GM06990 (cell line): ENCODE measurements around the gene PSIP1.
A peak's percentile ranks its signal among the peaks of the same experiment; 100 is the strongest.

ENCODE experiments used
- DNase-seq: peaks from one replicate; pipeline ENCODE4 v3.0.0-alpha.2; 2011; ENCODE audit not compliant: insufficient read length; ENCODE audit errors: extremely low read depth
- H3K27me3 ChIP-seq: replicated peaks from 2 replicates; pipeline ENCODE4 v1.6.0; 2011; ENCODE audit warnings: low read length; ENCODE audit not compliant: control insufficient read depth, insufficient read depth
- H3K36me3 ChIP-seq: 2 replicates; pipeline ENCODE4 v1.5.1; 2011; ENCODE audit warnings: low read length; ENCODE audit not compliant: control insufficient read depth, insufficient read depth
- H3K4me3 ChIP-seq: replicated peaks from 2 replicates; pipeline ENCODE4 v1.5.1; 2011; ENCODE audit warnings: low read depth, mild to moderate bottlenecking, control low read depth, low read length
- CTCF ChIP-seq: IDR thresholded peaks from 2 replicates; pipeline ENCODE4 v1.5.1; 2011; ENCODE audit warnings: low read length, control low read depth, mild to moderate bottlenecking, inconsistent platforms; ENCODE audit not compliant: insufficient read depth, poor library complexity, severe bottlenecking

The PSIP1 gene

DNA sequence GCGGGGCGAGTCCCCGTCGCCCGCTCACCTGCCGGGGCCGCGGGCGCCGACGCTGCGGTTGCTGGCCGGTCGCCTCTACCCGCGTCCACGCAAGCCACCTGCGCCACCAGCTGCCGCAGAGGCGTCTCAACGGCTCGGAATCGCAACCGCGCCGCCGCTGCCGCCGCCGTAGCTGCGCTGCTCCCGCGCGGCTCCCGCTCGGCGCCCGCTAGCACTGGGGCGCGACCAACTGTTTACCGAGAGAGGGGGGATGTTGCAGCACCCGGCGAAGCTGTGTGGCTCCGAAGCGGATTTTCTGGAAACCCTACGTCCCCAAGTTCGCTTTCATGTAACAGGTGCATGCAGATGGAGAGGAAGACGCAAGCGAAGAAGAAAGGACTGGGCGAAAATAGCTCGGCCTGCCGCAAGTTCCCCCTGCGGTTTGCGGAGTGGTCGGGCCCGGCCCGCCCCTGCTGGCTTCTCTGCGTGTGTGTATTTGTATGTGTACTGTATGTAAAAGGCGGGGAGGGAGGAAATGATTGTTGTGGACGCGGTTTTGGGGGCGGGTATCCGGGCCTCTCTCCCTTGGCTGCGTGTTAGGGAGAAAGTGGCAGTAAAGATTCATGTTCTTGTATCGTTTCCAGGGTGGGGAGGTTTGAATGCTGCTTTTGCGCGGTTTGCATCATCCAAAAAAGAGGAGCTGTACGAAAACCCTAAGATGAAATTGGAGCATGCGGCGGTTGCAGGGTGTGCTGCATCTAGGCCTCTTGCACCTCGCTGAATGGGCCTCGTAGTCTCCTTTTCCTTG is at the start of gene PSIP1:
Gene PSIP1 (minus strand): TSS at position 182 of the 787 bp plus-strand sequence. CDS start 782 bp downstream, outside the sequence.
- peak; percentile 99 for DNase-seq
- peak within 1 kb of the TSS; percentile 87 for H3K4me3 ChIP-seq
- no peaks in the 10 kb centered on the region; the same call in 1 of the 2 replicates for H3K36me3 ChIP-seq
- no peaks in the 10 kb centered on the region for H3K27me3 ChIP-seq
- TF ChIP-seq CTCF = no peak

GRCh38 chr9:15553528-15553898 is 42.7 kb upstream of the PSIP1 start:
- no peak for TF ChIP-seq CTCF
- H3K27me3 ChIP-seq = no peaks in the 10 kb centered on the region
- peak overlapping the region; percentile 84 for H3K4me3 ChIP-seq
- H3K36me3 ChIP-seq = no peaks in the 10 kb centered on the region
- DNase-seq = no peak

GRCh38 chr9:15552636-15553527 is 42.1 kb upstream of the PSIP1 start, which contains the start of gene CCDC171:
CCDC171 (plus strand) TSS chr9:15553043; CDS start chr9:15564089, 11,046 bp downstream.
- Histone ChIP-seq H3K36me3 (no peaks in the 10 kb centered on the region), H3K4me3 (peak within 1 kb of the TSS; percentile 84), H3K27me3 (no peaks in the 10 kb centered on the region)
- no peak for TF ChIP-seq CTCF
- peak; percentile 95 for DNase-seq

- TF ChIP-seq CTCF = no peak
- DNase-seq = no peak
- no peaks in the 10 kb centered on the region for H3K27me3 ChIP-seq
- no peak overlapping the region for H3K4me3 ChIP-seq
- no peaks in the 10 kb centered on the region for H3K36me3 ChIP-seq
These were observed 38.8 kb upstream of the PSIP1 start for GRCh38 chr9:15549611-15550010.

DNA sequence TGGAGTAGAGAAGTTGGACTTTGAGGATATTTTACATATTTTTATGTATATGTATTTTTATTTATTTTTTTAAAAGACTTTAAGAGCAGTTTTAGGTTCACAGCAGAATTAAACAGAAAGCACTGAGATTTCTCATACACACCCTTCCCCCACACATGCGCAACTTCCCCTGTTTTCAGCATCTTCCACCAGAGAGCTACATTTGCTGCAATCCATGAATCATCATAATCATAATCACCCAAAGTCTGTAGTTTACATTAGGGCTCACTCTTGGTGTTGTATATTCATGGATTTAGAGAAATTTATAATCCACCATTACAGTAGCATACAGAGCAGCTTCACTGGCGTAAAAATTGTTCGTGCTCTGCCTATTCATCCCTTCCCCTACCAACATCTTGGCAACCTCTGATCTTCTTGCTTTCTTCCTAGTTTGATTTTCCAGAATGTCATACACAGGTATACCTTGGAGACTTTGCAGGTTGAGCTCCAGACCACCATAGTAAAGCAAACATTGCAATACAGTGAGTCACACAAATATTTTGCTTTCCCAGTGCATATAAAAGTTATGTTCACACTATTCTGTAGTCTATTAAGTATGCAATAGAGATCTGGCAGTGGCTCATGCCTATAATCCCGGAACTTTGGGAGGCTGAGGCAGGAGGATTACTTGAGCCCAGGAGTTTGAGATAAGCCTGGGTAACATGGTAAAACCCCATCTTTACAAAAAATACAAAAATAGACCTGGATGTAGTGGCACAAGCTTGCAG is 32.5 kb upstream of the PSIP1 start:
- no peak for TF ChIP-seq CTCF
- Histone ChIP-seq H3K4me3 (no peak overlapping the region), H3K27me3 (no peaks in the 10 kb centered on the region), H3K36me3 (no peaks in the 10 kb centered on the region)
- DNase-seq = no peak
